GM18519 (cell line): Measurements from ENCODE around the gene PFN2.

Source experiments
- ATAC-seq: cut with Tn5 transposase; IDR thresholded peaks from one replicate; pipeline ENCODE4 v1.9.1; 2021; ENCODE audit warnings: mild to moderate bottlenecking, moderate library complexity; ENCODE audit not compliant: unreplicated experiment, low FRiP score

Gene PFN2

DNA sequence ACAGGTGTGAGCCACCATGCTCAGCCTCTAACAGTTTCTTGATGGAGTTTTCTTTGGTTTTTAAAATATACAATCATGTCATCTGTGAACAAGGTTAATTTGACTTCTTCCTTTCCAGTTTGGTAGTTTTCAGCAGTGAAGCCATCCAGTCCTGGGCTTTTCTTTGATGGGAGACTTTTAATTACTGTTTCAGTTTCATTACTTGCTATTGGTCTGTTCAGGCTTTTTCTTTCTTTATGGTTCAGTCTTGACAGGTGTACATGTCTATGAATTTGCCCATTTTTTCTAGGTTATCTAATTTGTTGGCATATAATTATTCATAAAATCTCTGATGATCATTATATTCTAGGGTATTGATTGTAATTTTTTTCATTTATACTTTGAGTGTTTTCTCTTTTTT is 36.8 kb downstream of the PFN2 start:
- no peak for ATAC-seq

DNA sequence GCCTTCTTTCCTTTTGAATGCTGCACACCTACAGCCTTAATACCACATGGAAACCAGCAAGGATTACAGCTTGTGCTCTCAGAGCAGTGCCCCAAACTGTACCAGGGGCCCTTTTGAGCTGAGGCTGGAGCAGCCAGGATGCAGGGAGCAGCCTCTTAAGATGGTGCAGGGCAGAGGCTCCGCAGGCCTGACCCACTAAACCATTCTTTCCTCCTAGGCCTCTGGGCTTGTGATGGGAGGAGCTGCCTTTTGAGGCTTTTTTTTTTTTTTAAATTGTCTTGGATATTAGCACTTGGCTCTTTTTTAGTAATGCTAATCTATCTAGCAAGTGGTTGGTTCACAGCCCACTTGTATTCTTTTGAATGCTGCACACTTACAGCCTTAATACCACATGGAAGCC is 37.7 kb downstream of the PFN2 start:
- no peak for ATAC-seq

- ATAC-seq = no peak
Measured at GRCh38 chr3:149920119-149920518, 50.6 kb downstream of the PFN2 start.

DNA sequence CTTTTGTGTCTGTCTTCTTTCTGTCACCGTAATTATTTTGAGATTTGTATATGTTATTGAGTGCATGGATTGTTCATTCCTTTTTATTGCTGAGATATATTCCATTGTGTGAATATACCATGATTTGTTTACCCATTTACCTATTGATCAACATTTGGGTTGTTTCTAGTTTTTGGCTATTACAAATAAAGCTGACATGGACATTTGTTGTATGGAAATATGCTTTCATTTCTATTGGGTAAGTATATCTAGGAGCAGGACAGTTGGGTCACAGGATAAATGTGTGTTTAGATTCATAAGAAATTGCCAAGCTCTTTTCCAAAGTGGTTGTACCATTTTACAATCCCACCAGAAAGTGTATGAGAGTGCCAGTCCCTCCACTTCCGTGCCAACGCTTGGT is 51.2 kb downstream of the PFN2 start:
- no peak for ATAC-seq

DNA sequence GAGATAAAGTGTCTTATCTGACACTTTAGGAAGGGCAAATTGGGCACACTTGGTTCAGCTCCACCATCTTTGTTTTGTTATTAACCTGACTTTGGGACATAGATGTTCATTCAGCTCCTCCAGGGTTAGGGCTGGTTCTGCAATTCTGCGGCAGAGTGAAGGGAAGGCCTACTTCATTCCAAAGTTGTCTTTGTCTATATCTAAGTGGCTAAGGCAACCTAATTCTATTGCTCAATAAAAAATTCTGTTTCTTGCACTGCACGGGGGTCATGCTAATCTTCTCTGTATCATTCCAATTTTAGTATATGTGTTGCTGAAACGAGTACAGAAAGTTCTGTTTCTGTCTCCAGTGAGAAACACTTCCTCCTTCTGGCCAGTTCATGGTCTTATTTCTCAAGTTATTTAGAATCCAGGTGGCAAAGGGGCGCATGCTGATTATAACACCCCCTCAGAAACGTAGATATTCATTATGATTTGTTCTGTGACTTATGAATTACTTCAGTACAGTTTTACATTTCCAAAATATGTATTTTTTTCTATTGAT is 53.5 kb downstream of the PFN2 start:
- ATAC-seq = no peak
